ENCODE data around the gene DYNC1I1. TPM values are rescaled to one million over a fixed set of nuclear protein-coding genes. Genes with fewer than 3 reads are reported as not detected.

Gene DYNC1I1
- total and polyA plus RNA-seq, 2 donors (not counting 3 experiments of a cell fraction or from before 2014, with no cell fraction given), result 1.8 to 3.6 TPM

DNA sequence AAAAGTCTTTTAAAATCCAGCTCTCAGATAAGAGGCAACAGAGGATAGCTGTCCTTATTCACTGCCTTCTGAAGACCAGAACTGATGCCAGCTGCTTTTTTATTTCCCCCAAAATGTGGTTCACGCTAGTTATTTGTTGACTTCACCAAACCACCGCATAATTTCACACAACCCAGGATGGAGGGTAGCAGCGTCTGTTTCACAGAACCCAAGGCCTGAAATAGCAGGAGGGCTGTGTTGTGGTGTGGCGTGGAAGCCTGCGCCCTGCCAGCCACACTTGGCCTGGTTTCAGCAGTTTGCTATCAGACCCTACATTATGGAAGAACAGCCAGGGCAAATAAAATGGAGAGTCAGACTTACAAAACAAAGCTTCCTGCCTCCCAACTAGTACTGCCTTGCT is 155.4 kb downstream of the DYNC1I1 start:
- Histone ChIP-seq H3K4me2 (ENCODE audit: insufficient read depth, low read length) (no peak overlapping the region), H3K27ac (ENCODE audit: insufficient read depth, low read depth, low read length) (no peak overlapping the region), H3K79me2 (ENCODE audit: control insufficient read depth, insufficient read depth, low read length) (no peaks in the 10 kb centered on the region), H3K4me1 (ENCODE audit: control insufficient read depth, extremely low read depth, insufficient read depth, low read length) (peaks cover 8% of the 10 kb centered on the region), H3K27me3 (ENCODE audit: control insufficient read depth in 2 of 2, insufficient read depth in 2 of 2, low read length in 2 of 2) (peaks cover 45 to 77% of the 10 kb centered on the region in 2 experiments), H2AFZ (ENCODE audit: low read depth, low read length) (no peak overlapping the region), H3K9me1 (replicated peaks; ENCODE audit: control insufficient read depth, extremely low read depth, insufficient read depth, low read length) (no peaks in the 10 kb centered on the region), H3K9ac (replicated peaks; ENCODE audit: extremely low read depth, insufficient read depth, low read length) (no peak overlapping the region), H4K20me1 (replicated peaks; ENCODE audit: control insufficient read depth, extremely low read depth, insufficient read depth, low read length) (peaks cover 3% of the 10 kb centered on the region), H3K36me3 (ENCODE audit: control insufficient read depth in 2 of 2, extremely low read depth in 1 of 2, insufficient read depth in 2 of 2, low read length in 2 of 2) (no peaks in the 10 kb centered on the region), H3K9me3 (replicated peaks; ENCODE audit: control insufficient read depth, insufficient read depth, low read length) (no peaks in the 10 kb centered on the region), H3K4me3 (replicated peaks in 1 of 3; ENCODE audit: insufficient read depth in 1 of 3, low read depth in 1 of 3, low read length in 3 of 3) (no peak overlapping the region)
- intact Hi-C loops (cut with micrococcal nuclease) (no loop called here), dilution Hi-C loops (cut with MboI; ENCODE audit: extremely low pct_ligation_motif_present, low sequenced_read_pairs) (no loop called here)
- POLR2A ChIA-PET, result no interaction called here
- BruUV-seq (replicated peaks), result no TSS peak
- no peak for TF ChIP-seq POLR2A (IDR thresholded peaks at IDR 0.05; ENCODE audit: low read depth, low read length)
- TF ChIP-seq, protein P1, sequence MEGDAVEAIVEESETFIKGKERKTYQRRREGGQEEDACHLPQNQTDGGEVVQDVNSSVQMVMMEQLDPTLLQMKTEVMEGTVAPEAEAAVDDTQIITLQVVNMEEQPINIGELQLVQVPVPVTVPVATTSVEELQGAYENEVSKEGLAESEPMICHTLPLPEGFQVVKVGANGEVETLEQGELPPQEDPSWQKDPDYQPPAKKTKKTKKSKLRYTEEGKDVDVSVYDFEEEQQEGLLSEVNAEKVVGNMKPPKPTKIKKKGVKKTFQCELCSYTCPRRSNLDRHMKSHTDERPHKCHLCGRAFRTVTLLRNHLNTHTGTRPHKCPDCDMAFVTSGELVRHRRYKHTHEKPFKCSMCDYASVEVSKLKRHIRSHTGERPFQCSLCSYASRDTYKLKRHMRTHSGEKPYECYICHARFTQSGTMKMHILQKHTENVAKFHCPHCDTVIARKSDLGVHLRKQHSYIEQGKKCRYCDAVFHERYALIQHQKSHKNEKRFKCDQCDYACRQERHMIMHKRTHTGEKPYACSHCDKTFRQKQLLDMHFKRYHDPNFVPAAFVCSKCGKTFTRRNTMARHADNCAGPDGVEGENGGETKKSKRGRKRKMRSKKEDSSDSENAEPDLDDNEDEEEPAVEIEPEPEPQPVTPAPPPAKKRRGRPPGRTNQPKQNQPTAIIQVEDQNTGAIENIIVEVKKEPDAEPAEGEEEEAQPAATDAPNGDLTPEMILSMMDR (IDR thresholded peaks at IDR 0.05; ENCODE audit: extremely low read depth in 1 of 2, insufficient read depth in 1 of 2, low read depth in 1 of 2, low read length in 2 of 2), result no peak
- no peak for TF ChIP-seq MYC (IDR thresholded peaks at IDR 0.05; ENCODE audit: low read depth, low read length)
- no peak for TF ChIP-seq POLR2AphosphoS5 (IDR thresholded peaks at IDR 0.05; ENCODE audit: insufficient read depth, low read depth, low read length)
- no peak for TF ChIP-seq MAX (IDR thresholded peaks at IDR 0.05; ENCODE audit: insufficient read depth, insufficient read length)
- no peak for TF ChIP-seq JUN (IDR thresholded peaks at IDR 0.05; ENCODE audit: borderline replicate concordance, insufficient read depth, insufficient read length, low read depth)
- TF ChIP-seq GATA2 (IDR thresholded peaks at IDR 0.05; ENCODE audit: insufficient read depth, insufficient read length, low read depth, low read length), result no peak
- no peak for TF ChIP-seq EZH2 (IDR thresholded peaks at IDR 0.05; ENCODE audit: borderline replicate concordance, low read depth, low read length, severe bottlenecking)
- no peak for TF ChIP-seq FOS (IDR thresholded peaks at IDR 0.05; ENCODE audit: borderline replicate concordance, insufficient read depth, low read length)
- CTCF ChIA-PET, result interaction anchor here (0.9 kb wide), 1 partner anchor 1100 kb away, joined by 5 read pairs; no protein-coding TSS in a partner anchor
- DNase-seq (ENCODE audit: low read depth, low spot score) (no peak), FAIRE-seq (no peak)
